GM21825 (cell line): ENCODE data around the gene DNAJC30.

Experiments used
- ATAC-seq: cut with Tn5 transposase; IDR thresholded peaks from one replicate; pipeline ENCODE4 v1.9.1; 2021; ENCODE audit warnings: mild to moderate bottlenecking, moderate library complexity; ENCODE audit not compliant: unreplicated experiment

Gene DNAJC30

GRCh38 chr7:73708961-73709549 lies 25.8 kb upstream of the DNAJC30 start:
- ATAC-seq, result no peak

- ATAC-seq, result no peak
Observed at GRCh38 chr7:73707045-73707631, 23.9 kb upstream of the DNAJC30 start.

GRCh38 chr7:73706126-73707044 lies 23.1 kb upstream of the DNAJC30 start:
- ATAC-seq, result no peak

GRCh38 chr7:73705551-73705920 lies 22.3 kb upstream of the DNAJC30 start:
- ATAC-seq, result no peak

- ATAC-seq, result no peak
Observed at GRCh38 chr7:73704640-73705550, 21.6 kb upstream of the DNAJC30 start.

- no peak for ATAC-seq
Observed at GRCh38 chr7:73703757-73704639, 20.7 kb upstream of the DNAJC30 start.

GRCh38 chr7:73703225-73703624 lies 20.0 kb upstream of the DNAJC30 start:
- ATAC-seq, result no peak

- no peak for ATAC-seq
Observed at GRCh38 chr7:73702665-73703064, 19.4 kb upstream of the DNAJC30 start.

GRCh38 chr7:73702226-73702625 lies 19.0 kb upstream of the DNAJC30 start:
- no peak for ATAC-seq

- no peak for ATAC-seq
Observed at GRCh38 chr7:73701357-73701995, 18.2 kb upstream of the DNAJC30 start.

- ATAC-seq, result no peak
Observed at GRCh38 chr7:73700581-73701134, 17.4 kb upstream of the DNAJC30 start.

GRCh38 chr7:73700069-73700423 lies 16.8 kb upstream of the DNAJC30 start:
- no peak for ATAC-seq

GRCh38 chr7:73699370-73700068 lies 16.3 kb upstream of the DNAJC30 start:
- no peak for ATAC-seq

GRCh38 chr7:73698410-73698809 lies 15.2 kb upstream of the DNAJC30 start:
- no peak for ATAC-seq

GRCh38 chr7:73696372-73696771 lies 13.1 kb upstream of the DNAJC30 start:
- no peak for ATAC-seq

- no peak for ATAC-seq
Observed at GRCh38 chr7:73690646-73691045, 7.4 kb upstream of the DNAJC30 start.

- ATAC-seq, result no peak
Observed at GRCh38 chr7:73688288-73688687, 5.0 kb upstream of the DNAJC30 start.

- ATAC-seq, result no peak
Observed at GRCh38 chr7:73685311-73685710, 2.1 kb upstream of the DNAJC30 start.
